Measurements from ENCODE around the gene PIM3.

DNA sequence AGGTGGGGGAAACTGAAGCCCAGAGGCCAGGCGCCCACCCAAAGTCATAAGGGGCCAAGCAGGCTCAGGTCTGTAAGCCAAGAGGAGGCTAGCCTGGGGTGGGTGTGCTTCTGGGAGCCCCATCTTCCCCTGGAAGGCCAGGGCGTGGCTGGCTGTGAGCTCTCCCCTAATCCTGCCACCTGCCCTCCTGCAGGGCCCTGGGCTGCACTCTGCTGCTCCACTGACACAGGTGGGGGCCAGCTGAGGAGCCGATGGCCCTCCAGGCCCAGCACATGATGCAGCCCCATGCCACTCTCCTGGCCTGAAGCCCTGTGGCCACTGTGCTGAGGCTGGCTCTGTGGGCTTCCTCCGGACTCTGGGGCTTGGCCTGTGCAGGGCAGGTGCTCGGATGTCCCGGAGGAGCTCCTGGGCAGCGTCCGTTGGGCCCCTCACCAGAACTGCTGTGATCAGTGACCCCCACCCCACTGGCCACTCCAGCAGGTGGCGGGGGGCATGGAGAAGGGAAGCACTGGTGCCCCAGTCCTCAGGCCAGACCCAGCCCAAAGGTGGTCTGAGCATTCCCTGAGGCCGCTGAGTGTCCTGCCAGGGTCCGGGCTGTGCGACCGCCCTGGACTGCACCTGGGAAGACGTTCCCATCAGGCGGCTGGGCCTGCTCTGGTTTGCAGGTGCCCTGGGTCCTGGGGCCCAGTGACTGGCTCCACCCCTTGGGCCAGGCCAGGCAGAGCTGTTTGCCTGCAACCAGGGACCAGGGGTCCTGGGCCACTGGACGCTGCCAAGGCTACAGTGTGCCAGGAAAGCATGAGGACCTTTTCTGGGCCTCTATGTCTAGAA, 8.5 kb downstream of the PIM3 start:
- TF ChIP-seq, protein P1, sequence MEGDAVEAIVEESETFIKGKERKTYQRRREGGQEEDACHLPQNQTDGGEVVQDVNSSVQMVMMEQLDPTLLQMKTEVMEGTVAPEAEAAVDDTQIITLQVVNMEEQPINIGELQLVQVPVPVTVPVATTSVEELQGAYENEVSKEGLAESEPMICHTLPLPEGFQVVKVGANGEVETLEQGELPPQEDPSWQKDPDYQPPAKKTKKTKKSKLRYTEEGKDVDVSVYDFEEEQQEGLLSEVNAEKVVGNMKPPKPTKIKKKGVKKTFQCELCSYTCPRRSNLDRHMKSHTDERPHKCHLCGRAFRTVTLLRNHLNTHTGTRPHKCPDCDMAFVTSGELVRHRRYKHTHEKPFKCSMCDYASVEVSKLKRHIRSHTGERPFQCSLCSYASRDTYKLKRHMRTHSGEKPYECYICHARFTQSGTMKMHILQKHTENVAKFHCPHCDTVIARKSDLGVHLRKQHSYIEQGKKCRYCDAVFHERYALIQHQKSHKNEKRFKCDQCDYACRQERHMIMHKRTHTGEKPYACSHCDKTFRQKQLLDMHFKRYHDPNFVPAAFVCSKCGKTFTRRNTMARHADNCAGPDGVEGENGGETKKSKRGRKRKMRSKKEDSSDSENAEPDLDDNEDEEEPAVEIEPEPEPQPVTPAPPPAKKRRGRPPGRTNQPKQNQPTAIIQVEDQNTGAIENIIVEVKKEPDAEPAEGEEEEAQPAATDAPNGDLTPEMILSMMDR (conservative IDR thresholded peaks at IDR 0.05 in 1 of 2, IDR thresholded peaks at IDR 0.05 in 1 of 2; ENCODE audit: extremely low read depth in 1 of 2, insufficient read depth in 1 of 2, low read depth in 1 of 2, low read length in 2 of 2): no peak
- TF ChIP-seq EZH2 (IDR thresholded peaks at IDR 0.05; ENCODE audit: borderline replicate concordance, low read length): no peak
